HG03439 (cell line): ENCODE data around the gene DERA.
"Not testable (repeated sequence)": the region's sequence is repeated elsewhere in the genome, so short reads cannot be mapped to it uniquely, and the experiment has no call there.

Experiments
- ATAC-seq: cut with Tn5 transposase; IDR thresholded peaks from one replicate; pipeline ENCODE4 v1.9.1; 2021; ENCODE audit warnings: mild to moderate bottlenecking, moderate library complexity; ENCODE audit not compliant: unreplicated experiment

Gene DERA

GRCh38 chr12:15899282-15899870 lies 11.8 kb upstream of the DERA start:
- ATAC-seq: no peak

GRCh38 chr12:15904378-15904920 lies 6.7 kb upstream of the DERA start:
- no peak for ATAC-seq

- no peak for ATAC-seq
These were observed 666 bp upstream of the DERA start for GRCh38 chr12:15910468-15910863.

- not testable (repeated sequence) for ATAC-seq
These were observed 799 bp downstream of the DERA start for GRCh38 chr12:15911931-15912330.

- not testable (repeated sequence) for ATAC-seq
These were observed 3.0 kb downstream of the DERA start for GRCh38 chr12:15914131-15914530.

GRCh38 chr12:15918066-15918465 lies 6.9 kb downstream of the DERA start:
- ATAC-seq: no peak

- no peak for ATAC-seq
These were observed 8.3 kb downstream of the DERA start for GRCh38 chr12:15919418-15919817.

GRCh38 chr12:15924956-15925355 lies 13.8 kb downstream of the DERA start:
- ATAC-seq: no peak

- no peak for ATAC-seq
These were observed 17.2 kb downstream of the DERA start for GRCh38 chr12:15928346-15928745.

GRCh38 chr12:15928870-15929571 lies 17.9 kb downstream of the DERA start:
- ATAC-seq: no peak

- no peak for ATAC-seq
These were observed 20.5 kb downstream of the DERA start for GRCh38 chr12:15931590-15932053.

- no peak for ATAC-seq
These were observed 21.2 kb downstream of the DERA start for GRCh38 chr12:15932327-15932726.

GRCh38 chr12:15932971-15933370 lies 21.8 kb downstream of the DERA start:
- ATAC-seq: no peak

- ATAC-seq: no peak
These were observed 22.6 kb downstream of the DERA start for GRCh38 chr12:15933751-15934150.

- ATAC-seq: no peak
These were observed 25.6 kb downstream of the DERA start for GRCh38 chr12:15936751-15937150.

GRCh38 chr12:15937902-15938301 lies 26.8 kb downstream of the DERA start:
- ATAC-seq: no peak

- no peak for ATAC-seq
These were observed 28.0 kb downstream of the DERA start for GRCh38 chr12:15939111-15939510.

- ATAC-seq: no peak
These were observed 31.3 kb downstream of the DERA start for GRCh38 chr12:15942475-15942874.

- ATAC-seq: not testable (repeated sequence)
These were observed 32.4 kb downstream of the DERA start for GRCh38 chr12:15943519-15943918.

- not testable (repeated sequence) for ATAC-seq
These were observed 37.3 kb downstream of the DERA start for GRCh38 chr12:15948461-15948860.

- ATAC-seq: no peak
These were observed 44.1 kb downstream of the DERA start for GRCh38 chr12:15955281-15955680.

GRCh38 chr12:15956010-15956409 lies 44.9 kb downstream of the DERA start:
- ATAC-seq: no peak
